LNCAP (cell line): Measurements from ENCODE around the gene KLK13.

ENCODE experiments used
- CTCF ChIP-seq: fragments of 450-650 bp; IDR thresholded peaks from 2 replicates; pipeline ENCODE4 v1.5.1; 2017; ENCODE audit warnings: mild to moderate bottlenecking

Gene KLK13

GRCh38 chr19:51016798-51017683 lies 47.9 kb downstream of the KLK13 start:
- peak; percentile 80 for TF ChIP-seq CTCF

GRCh38 chr19:51015691-51016267 lies 49.1 kb downstream of the KLK13 start:
- TF ChIP-seq CTCF = no peak

- TF ChIP-seq CTCF = no peak
Observed at GRCh38 chr19:51014242-51014641, 50.6 kb downstream of the KLK13 start.

- no peak for TF ChIP-seq CTCF
Observed at GRCh38 chr19:51012661-51013190, 52.2 kb downstream of the KLK13 start.

GRCh38 chr19:51010066-51010795 lies 54.7 kb downstream of the KLK13 start:
- no peak for TF ChIP-seq CTCF

- TF ChIP-seq CTCF = no peak
Observed at GRCh38 chr19:51009061-51009891, 55.6 kb downstream of the KLK13 start.

GRCh38 chr19:51007488-51007887 lies 57.4 kb downstream of the KLK13 start:
- no peak for TF ChIP-seq CTCF
